Left colon (tissue), 2 donors: ENCODE measurements around the gene MAD2L2. TPM values are rescaled to one million over a fixed set of nuclear protein-coding genes. Genes with fewer than 3 reads are reported as not detected.

Experiments
- ATAC-seq: fragments of 200-7000 bp; cut with Tn5 transposase; one replicate; pipeline ENCODE4 v1.9.1; 2020; ENCODE audit warnings: mild to moderate bottlenecking, moderate library complexity
- DNase-seq, 2 donors: peaks; one replicate each; pipeline ENCODE4 v3.0.0-alpha.2; 2020
- intact Hi-C, 2 donors: fragments of 100-400 bp; cut with DNase I in 1 of 2; cut with micrococcal nuclease in 1 of 2; formaldehyde crosslinking; loops; one replicate each; pipeline versions ENCODE4 v1.11.2 to v1.14.0; 2022; cut with DNase I, micrococcal nuclease
- total RNA-seq, 2 donors: library from RNA; stranded (reverse); fragmentation: NEBNext Ultra II Directional; extraction: Animal tissue kit (Norgen Biotek cat#: 25700); gene quantifications; one replicate each; pipeline ENCODE4 v1.2.1, GENCODE V29; 2021
- donor health status: DM: no; HTN: no; CAD: no.
- donor health status: DM: yes; HTN: yes; CAD: no.

Gene MAD2L2
- total RNA-seq, 2 donors from 2014 or later = 7.0 to 7.4 TPM

GRCh38 chr1:11707621-11708276 is 26.8 kb upstream of the MAD2L2 start:
- ATAC-seq = peak; percentile 73
- intact Hi-C loops = no loop called here
- DNase-seq = peak in 1 of 2 donors; percentile 58

- intact Hi-C loops = no loop called here
- DNase-seq (no peak), ATAC-seq (no peak)
Observed at GRCh38 chr1:11706292-11706691, 25.3 kb upstream of the MAD2L2 start.

- no peak for ATAC-seq
- intact Hi-C loops = no loop called here
- no peak for DNase-seq
Observed at GRCh38 chr1:11705596-11705995, 24.6 kb upstream of the MAD2L2 start.

GRCh38 chr1:11704691-11705475 is 23.9 kb upstream of the MAD2L2 start:
- ATAC-seq = no peak
- intact Hi-C loops = no loop called here
- DNase-seq = no peak

GRCh38 chr1:11704194-11704529 is 23.2 kb upstream of the MAD2L2 start:
- intact Hi-C loops = no loop called here
- DNase-seq (no peak), ATAC-seq (no peak)

GRCh38 chr1:11703357-11704193 is 22.6 kb upstream of the MAD2L2 start:
- intact Hi-C loops = no loop called here
- DNase-seq (no peak), ATAC-seq (no peak)

- DNase-seq (no peak), ATAC-seq (no peak)
- intact Hi-C loops = no loop called here
Observed at GRCh38 chr1:11701981-11702803, 21.2 kb upstream of the MAD2L2 start.

- ATAC-seq (no peak), DNase-seq (no peak)
- intact Hi-C loops = no loop called here
Observed at GRCh38 chr1:11701551-11701961, 20.6 kb upstream of the MAD2L2 start.

GRCh38 chr1:11700601-11701467 is 19.9 kb upstream of the MAD2L2 start:
- intact Hi-C loops = no loop called here
- DNase-seq = no peak
- no peak for ATAC-seq

GRCh38 chr1:11697893-11698210 is 16.9 kb upstream of the MAD2L2 start:
- intact Hi-C loops = no loop called here
- DNase-seq = no peak
- ATAC-seq = no peak

GRCh38 chr1:11697188-11697892 is 16.4 kb upstream of the MAD2L2 start:
- intact Hi-C loops = no loop called here
- no peak for ATAC-seq
- no peak for DNase-seq

GRCh38 chr1:11695861-11696260 is 14.9 kb upstream of the MAD2L2 start:
- ATAC-seq (no peak), DNase-seq (no peak)
- intact Hi-C loops = no loop called here

- intact Hi-C loops = no loop called here
- ATAC-seq = no peak
- DNase-seq = no peak
Observed at GRCh38 chr1:11693917-11694316, 13.0 kb upstream of the MAD2L2 start.

GRCh38 chr1:11693024-11693590 is 12.2 kb upstream of the MAD2L2 start:
- DNase-seq (no peak), ATAC-seq (no peak)
- intact Hi-C loops = no loop called here

- DNase-seq = no peak
- intact Hi-C loops = no loop called here
- no peak for ATAC-seq
Observed at GRCh38 chr1:11691928-11692711, 11.2 kb upstream of the MAD2L2 start.

GRCh38 chr1:11691302-11691914 is 10.5 kb upstream of the MAD2L2 start, which contains the start of gene DRAXIN:
Gene DRAXIN (plus strand): TSS chr1:11691710. CDS start chr1:11706259, 14,549 bp downstream.
- intact Hi-C loops = no loop called here
- ATAC-seq (no peak), DNase-seq (no peak)
